Erythroblast (primary cell): ENCODE results near the gene TTC28.

Experiments used
- GATA1 ChIP-seq: IDR thresholded peaks from 2 replicates; pipeline ENCODE4 v1.6.1; 2011; ENCODE audit warnings: low read depth, mild to moderate bottlenecking, control low read depth, low read length, moderate library complexity
- POLR2A ChIP-seq: IDR thresholded peaks from 2 replicates; pipeline ENCODE4 v1.6.1; 2011; ENCODE audit warnings: mild to moderate bottlenecking, low read length

GRCh38 chr22:28299753-28300152 lies 379.9 kb downstream of the TTC28 start:
- TF ChIP-seq POLR2A (no peak), GATA1 (no peak)
